Measurements from ENCODE around the gene ENSA. TPM values are rescaled to one million over a fixed set of nuclear protein-coding genes. Genes with fewer than 3 reads are reported as not detected.
"Not testable (repeated sequence)": the region's sequence is repeated elsewhere in the genome, so short reads cannot be mapped to it uniquely, and the experiment has no call there.

The ENSA gene
- total RNA-seq, 4 donors from 2014 or later = 111 to 174 (median 158) TPM

- Histone ChIP-seq H3K4me3 (no peak overlapping the region), H3K27ac (no peak overlapping the region), H3K36me3 (peaks cover 0 to 40% (median 7%) of the 10 kb centered on the region in 4 donors), H3K27me3 (no peaks in the 10 kb centered on the region), H3K9me3 (no peaks in the 10 kb centered on the region), H3K4me1 (peaks cover 0 to 21% (median 9%) of the 10 kb centered on the region in 4 donors)
- WGBS, 2 donors (ENCODE audit: low coverage in 1 of 2) = 95 to 98% methylated on average over 5 to 9 of the region's 9 CpGs
- no peak for DNase-seq
- intact Hi-C loops (cut with DNase I; ENCODE audit: low total_unique reads) = no loop called here
- TF ChIP-seq POLR2A (IDR thresholded peaks at IDR 0.05) (no peak), CTCF (IDR thresholded peaks at IDR 0.05) (no peak), EP300 (IDR thresholded peaks at IDR 0.05; ENCODE audit: low read depth) (no peak), POLR2AphosphoS5 (IDR thresholded peaks at IDR 0.05) (no peak)
- in situ Hi-C loops (cut with MboI; ENCODE audit: low pct_ligation_motif_present in 1 of 4, low pct_unique_long_range_greater_than_20kb in 1 of 4, low sequenced_read_pairs in 3 of 4) = no loop called here
Measured at GRCh38 chr1:150662811-150663210, 33.4 kb upstream of the ENSA start.

DNA sequence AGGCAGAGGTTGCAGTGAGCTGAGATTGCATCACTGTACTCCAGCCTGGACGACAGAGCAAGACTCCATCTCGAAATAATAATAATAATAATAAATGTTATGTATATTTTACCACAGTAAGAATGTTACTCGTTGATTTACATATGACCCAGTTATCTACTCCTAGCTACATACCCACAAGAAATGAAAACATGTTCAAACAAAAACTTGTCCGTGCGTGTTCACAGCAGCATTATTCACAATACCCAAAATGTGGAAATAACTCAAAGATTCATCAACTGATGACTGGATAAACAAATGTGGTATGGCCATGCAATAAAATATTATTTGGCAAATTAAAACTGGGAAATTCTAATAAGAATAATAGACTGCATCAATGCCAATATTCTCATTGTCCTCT lies 31.7 kb upstream of the ENSA start:
- Histone ChIP-seq H3K4me3 (no peak overlapping the region), H3K9me3 (no peaks in the 10 kb centered on the region), H3K4me1 (peaks cover 0 to 4% (median 1%) of the 10 kb centered on the region in 4 donors), H3K27ac (no peak overlapping the region), H3K27me3 (no peaks in the 10 kb centered on the region), H3K36me3 (peaks cover 0 to 40% (median 7%) of the 10 kb centered on the region in 4 donors)
- TF ChIP-seq EP300 (IDR thresholded peaks at IDR 0.05; ENCODE audit: low read depth) = no peak
- TF ChIP-seq POLR2AphosphoS5 (IDR thresholded peaks at IDR 0.05) = no peak
- TF ChIP-seq CTCF (IDR thresholded peaks at IDR 0.05) = no peak
- TF ChIP-seq POLR2A (IDR thresholded peaks at IDR 0.05) = no peak
- intact Hi-C loops (cut with DNase I; ENCODE audit: low total_unique reads) (no loop called here), in situ Hi-C loops (cut with MboI; ENCODE audit: low pct_ligation_motif_present in 1 of 4, low pct_unique_long_range_greater_than_20kb in 1 of 4, low sequenced_read_pairs in 3 of 4) (no loop called here)
- DNase-seq = no peak
- WGBS, 2 donors (ENCODE audit: low coverage in 1 of 2) = 96% methylated on average over 5 of the region's 5 CpGs; no CpG with 5 or more reads in 1 of the 2 donors

DNA sequence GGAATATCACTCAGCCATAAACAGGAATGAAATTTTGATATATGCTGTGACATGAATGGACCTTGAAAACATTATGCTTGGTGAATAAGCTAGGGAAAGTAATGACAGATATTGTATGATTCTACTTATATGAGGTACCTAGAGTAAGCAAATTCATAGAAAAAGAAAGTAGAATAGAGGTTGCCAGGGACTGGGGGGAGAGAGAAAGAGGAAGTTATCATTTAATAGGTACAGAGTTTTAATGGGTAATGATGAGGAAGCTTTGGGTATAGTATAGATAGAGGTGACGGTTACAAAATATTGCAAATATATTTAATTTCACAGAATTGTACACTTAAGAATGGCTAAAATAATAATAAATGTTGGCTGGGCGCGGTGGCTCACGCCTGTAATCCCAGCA lies 31.2 kb upstream of the ENSA start:
- WGBS, 2 donors (ENCODE audit: low coverage in 1 of 2) = 84 to 85% methylated on average over 4 of the region's 4 CpGs
- no peaks in the 10 kb centered on the region for H3K27me3 ChIP-seq
- no peak overlapping the region for H3K4me3 ChIP-seq
- H3K4me1 ChIP-seq = no peaks in the 10 kb centered on the region
- in situ Hi-C loops (cut with MboI; ENCODE audit: low pct_ligation_motif_present in 1 of 4, low pct_unique_long_range_greater_than_20kb in 1 of 4, low sequenced_read_pairs in 3 of 4) (no loop called here), intact Hi-C loops (cut with DNase I; ENCODE audit: low total_unique reads) (no loop called here)
- no peaks in the 10 kb centered on the region for H3K9me3 ChIP-seq
- no peak overlapping the region for H3K27ac ChIP-seq
- peaks cover 0 to 36% (median 7%) of the 10 kb centered on the region in 4 donors for H3K36me3 ChIP-seq
- TF ChIP-seq POLR2A (IDR thresholded peaks at IDR 0.05) (no peak), POLR2AphosphoS5 (IDR thresholded peaks at IDR 0.05) (no peak), CTCF (IDR thresholded peaks at IDR 0.05) (no peak), EP300 (IDR thresholded peaks at IDR 0.05; ENCODE audit: low read depth) (no peak)
- no peak for DNase-seq

GRCh38 chr1:150657064-150657463 lies 27.7 kb upstream of the ENSA start:
- WGBS, 2 donors (ENCODE audit: low coverage in 1 of 2) = 86 to 100% methylated on average over 3 to 4 of the region's 4 CpGs
- H3K4me3 ChIP-seq; H3K27me3 ChIP-seq; H3K27ac ChIP-seq; in situ Hi-C loops (cut with MboI; ENCODE audit: low pct_ligation_motif_present in 1 of 4, low pct_unique_long_range_greater_than_20kb in 1 of 4, low sequenced_read_pairs in 3 of 4); H3K9me3 ChIP-seq; intact Hi-C loops (cut with DNase I; ENCODE audit: low total_unique reads); H3K4me1 ChIP-seq; DNase-seq: not testable (repeated sequence)
- peaks cover 0 to 28% (median 7%) of the 10 kb centered on the region in 4 donors for H3K36me3 ChIP-seq

DNA sequence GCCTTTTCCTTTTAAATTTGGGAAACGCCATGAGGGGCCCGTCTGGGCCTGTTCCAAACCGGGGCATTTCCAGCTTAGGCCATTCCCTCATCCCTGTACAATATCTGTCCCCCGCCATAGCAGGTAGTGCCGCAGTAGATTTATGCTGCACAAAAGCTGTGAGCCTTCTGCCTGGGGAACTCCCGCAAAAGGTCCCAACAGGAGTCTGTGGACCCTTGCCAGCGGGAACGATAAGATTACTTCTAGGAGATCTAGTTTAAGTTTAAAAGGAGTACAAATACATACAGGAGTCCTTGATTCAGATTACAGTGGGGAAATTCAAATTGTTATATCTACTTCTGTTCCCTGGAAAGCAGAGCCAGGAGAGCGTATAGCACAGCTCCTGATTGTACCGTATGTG lies 25.2 kb upstream of the ENSA start:
- in situ Hi-C loops (cut with MboI; ENCODE audit: low pct_ligation_motif_present in 1 of 4, low pct_unique_long_range_greater_than_20kb in 1 of 4, low sequenced_read_pairs in 3 of 4); H3K4me3 ChIP-seq; H3K27ac ChIP-seq; intact Hi-C loops (cut with DNase I; ENCODE audit: low total_unique reads); H3K9me3 ChIP-seq; DNase-seq; H3K27me3 ChIP-seq: not testable (repeated sequence)
- H3K4me1 ChIP-seq = peaks cover 0 to 24% (median 11%) of the 10 kb centered on the region in 4 donors
- 91 to 95% methylated on average over 4 to 10 of the region's 10 CpGs for WGBS, 2 donors (ENCODE audit: low coverage in 1 of 2)
- H3K36me3 ChIP-seq = peaks cover 0 to 11% (median 4%) of the 10 kb centered on the region in 4 donors

Data from transverse colon (tissue), 4 donors.